GM18858 (cell line): ENCODE measurements around the gene PML.
A peak's percentile ranks its signal among the peaks of the same experiment; 100 is the strongest.

Source experiments
- ATAC-seq: cut with Tn5 transposase; IDR thresholded peaks from one replicate; pipeline ENCODE4 v1.9.1; 2021; ENCODE audit not compliant: unreplicated experiment

PML gene

DNA sequence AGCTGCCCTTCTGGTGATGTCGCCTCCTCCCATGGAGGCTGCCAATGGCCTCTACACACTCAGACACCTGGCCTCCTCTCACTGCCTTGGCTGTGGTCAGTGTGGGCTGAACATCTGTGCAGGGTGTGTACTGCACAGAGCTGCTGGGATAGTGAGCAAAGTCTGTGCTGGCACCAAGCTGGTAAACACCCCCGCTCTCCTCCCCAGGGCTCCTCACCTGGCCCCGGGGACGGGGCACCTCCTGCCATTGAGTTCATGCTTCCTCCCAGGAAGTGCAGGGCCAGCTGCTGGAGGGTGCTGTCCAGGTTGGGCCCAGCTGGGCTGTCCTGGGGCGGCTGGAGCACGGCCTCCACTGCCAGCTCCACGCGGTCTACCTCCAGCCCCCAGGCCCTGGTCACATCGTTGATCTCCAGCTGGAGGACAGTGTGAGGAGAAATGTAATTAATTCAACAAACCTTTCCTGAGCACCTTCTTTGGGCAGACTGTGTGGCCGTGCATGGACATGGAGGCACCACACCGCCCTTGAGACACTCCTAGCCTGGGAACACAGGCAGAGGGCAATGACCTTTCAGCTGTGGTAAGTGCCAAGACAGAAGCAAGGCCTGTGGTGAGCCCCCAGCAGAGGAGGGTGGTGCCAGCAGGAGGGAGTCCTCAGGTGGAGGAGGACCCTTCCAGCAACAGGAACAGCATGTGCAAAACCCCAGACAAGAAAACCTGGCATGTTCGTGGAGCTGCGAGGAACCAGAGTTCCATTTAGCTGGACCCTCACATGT, 9.2 kb upstream of the PML start:
- no peak for ATAC-seq

DNA sequence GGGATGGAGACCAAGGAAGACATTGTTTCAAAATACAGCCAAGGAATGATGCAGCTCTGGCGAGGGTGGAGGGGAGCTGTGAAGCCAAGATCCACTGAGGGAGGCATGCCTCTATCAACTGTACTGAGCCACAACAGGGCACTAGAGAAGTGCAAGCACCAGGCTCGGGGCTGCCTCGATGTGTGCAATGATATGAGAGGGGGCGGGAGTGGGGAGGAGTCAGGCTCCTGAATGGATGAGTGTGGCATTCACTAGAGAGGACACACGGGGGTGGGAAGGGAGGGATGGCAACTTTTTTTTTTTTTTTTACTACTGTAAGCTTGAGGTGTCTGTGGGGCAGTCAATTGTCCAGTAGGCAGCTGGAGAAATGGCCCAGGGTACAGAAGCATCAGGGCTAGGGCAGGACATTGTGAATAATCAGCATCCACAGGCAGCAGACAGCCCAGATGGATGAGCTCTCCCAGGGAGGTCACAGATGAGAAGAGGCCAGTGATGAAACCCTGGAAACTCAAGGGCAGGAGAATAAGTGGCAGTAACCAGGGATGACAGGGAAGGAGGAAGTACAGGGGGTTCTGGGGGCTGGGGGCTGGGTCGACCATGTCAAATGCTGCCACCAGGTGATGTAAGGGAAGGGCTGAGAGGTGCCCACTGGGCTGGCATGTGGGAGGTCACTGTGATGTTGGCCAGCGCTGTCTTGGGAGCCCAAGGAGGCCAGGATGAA, 8.3 kb upstream of the PML start:
- ATAC-seq: no peak

DNA sequence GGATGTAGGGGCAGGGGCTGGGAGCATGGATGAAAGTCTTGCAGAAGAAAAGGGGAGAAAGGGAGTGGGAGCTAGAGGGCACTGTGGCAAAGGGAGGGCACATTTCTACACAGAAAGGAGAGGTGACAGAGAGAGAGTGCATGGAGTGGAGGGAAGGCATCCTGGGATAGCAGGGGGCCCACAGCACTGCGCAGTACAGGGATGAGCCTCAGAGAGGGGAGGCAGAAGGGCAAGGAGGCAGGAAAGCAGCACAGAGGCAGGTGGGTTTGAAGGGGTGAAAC, 7.8 kb upstream of the PML start:
- ATAC-seq: no peak

DNA sequence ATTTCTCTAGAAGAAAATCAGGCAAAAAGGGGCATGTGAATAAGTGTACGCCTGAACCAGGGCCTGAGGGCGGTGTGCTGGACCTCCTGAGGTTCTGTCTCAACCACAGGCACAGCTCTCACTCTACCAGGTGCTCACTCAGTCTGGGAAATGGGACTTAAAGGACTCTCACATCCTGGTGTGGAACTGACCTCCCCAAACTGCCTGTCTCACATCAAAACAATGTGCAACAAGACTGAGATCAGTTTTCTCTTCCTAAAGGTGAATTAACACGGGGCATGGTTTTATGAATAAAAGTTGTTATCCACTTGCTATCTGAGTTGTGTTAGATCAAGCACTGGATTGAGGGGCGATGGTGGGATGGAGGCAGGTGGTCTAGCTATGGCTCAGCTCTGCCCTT, 7.3 kb upstream of the PML start:
- no peak for ATAC-seq

DNA sequence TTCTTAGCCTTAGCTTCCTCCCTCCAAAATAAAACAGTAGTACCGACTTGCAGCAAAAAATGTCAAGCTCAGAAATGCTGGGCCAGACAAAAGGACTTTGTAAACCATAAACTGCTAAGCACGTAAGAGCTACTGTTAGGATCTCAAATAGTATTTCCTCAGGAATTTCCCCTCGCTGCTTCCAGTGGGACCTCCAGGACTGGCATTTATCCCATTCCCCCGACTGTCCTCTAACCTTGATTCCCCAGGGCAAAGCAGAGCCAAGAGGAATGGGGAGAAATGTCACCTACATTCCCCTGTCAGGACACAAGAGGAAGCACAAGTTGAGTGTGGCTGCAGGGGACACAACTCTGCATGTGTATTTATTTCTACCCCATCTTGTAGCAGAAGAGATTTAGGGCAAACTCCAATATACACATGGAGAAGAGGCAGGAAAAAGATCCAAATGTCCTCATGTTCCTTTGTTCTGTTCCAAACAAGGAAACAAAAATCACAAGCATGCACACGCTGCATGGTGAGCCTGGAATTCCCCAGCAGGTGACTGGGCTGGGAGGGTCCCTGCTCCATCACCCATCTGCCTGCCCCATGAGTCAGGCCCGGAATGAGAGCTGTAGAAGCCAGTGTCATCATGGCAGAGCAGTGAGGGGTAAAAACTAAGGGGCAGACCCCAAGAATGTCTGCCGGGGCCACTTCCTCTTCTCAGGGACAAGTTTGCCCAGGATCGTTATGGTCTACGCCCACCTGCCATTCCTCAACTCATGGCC, 6.7 kb upstream of the PML start:
- no peak for ATAC-seq

DNA sequence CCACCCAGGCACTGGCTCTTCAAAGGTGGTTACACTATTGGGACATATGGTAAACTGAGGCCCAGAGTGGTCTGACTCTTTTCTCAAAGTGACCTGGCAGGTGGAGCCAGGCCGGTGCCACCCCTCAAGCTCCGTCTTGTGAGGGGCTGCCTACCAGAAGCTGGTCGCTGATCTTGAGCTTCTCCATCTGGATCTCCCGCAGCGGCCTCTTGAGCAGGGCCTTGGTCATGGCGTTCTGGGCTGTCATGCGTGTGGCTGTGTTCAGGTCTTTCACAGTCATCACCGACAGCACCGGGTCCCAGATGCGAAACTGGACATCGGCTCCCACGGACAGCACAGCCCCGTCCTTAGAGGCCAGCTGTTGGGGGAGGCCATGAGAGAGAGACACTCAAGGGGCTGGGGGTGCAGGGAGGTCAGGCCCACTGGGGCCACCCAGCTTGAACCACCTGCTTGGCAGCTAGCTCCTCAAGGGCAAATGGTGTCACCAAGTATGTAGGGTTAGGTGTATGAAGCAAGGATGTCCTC, 6.0 kb upstream of the PML start:
- no peak for ATAC-seq

DNA sequence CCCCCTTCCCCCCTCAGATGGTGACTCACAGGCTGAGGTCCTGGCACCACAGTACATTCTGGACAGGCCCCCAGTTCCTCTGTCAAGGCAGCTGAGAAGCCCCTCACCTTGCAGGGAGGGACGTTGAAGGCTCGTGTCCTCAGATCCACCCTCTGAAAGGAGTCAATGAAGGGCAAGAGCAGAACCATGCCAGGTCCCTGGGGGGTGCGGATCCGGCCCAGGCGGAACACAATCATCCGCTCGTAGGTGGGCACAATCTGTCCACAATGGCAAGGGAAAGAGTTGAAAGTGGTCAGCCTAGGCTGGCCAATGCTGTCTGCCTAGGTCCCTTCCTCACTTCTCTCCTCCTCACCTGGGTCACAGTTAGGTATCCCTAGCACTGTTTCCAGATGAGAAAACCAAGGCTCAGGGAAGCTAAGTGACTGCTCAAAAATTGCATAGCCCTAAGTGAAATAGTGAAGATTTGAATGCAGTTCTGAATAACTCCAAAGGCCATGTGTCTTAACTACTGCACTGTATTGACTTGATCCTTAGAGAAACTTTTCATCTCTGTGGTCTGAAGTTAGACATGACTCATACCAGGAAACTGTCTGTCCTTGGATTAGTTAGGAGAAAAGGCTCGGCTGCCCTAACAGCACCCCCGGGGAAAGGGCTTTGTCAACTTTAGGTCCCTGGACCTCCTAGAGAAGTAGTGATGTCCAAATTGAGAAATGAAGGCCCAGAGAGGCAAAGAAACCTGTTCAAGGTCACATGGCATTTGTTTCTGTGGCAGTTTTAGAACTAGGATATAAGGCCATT, 5.3 kb upstream of the PML start:
- no peak for ATAC-seq

DNA sequence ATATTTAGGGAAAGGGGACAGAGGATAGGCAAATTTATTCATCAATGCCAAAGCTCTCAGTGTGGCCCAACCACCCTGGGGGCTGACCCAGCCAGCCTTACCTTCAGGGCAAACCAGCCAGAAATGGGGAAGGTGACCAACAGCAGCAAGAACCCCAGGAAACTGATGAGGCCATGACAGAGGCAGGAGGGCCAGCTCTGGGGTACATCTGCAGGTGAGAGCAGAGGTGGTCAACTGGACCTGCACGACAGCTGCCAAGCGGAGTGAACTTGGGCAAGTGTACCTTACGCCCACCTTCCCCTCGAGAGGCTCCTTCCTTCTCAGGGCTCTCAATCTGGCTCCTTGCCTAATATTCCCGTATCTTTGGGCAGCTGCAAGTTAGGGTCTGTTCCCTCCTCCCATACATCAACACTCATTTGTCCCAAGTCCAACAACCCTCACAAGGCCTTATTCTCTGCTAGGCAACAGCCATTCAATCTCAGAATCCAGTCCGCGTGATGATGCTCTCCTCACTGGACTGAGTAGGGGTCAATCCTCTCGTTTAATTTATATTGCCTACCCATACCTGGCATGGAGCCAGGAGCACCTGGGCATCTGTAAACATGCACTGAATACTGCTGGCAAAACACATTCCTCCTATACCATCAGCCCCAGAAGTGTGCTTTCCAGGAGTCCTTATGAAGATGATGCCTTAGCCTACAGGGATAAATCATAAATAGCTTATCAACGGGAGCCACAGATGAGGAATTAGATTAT, 4.1 kb upstream of the PML start:
- ATAC-seq: no peak

DNA sequence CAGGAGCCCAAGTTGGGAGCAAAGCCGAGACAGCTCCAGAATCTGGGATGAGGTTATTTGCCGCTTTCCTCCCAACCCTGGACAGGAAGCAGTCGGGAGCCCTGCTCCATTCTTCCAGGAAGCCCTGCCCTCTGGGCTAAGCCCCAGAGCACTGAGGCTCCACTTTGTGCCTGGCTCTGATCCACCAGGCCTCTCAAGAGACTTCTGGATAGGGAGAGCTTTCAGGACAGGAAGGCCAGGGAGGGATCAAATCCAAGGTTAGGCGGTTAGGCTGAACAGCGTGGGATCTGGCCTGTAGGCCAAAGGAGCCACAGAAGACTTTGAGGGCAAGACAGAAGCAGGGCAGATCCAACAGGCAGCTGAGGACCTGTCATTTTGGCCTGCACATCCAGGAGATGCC, 3.3 kb upstream of the PML start:
- ATAC-seq: no peak

DNA sequence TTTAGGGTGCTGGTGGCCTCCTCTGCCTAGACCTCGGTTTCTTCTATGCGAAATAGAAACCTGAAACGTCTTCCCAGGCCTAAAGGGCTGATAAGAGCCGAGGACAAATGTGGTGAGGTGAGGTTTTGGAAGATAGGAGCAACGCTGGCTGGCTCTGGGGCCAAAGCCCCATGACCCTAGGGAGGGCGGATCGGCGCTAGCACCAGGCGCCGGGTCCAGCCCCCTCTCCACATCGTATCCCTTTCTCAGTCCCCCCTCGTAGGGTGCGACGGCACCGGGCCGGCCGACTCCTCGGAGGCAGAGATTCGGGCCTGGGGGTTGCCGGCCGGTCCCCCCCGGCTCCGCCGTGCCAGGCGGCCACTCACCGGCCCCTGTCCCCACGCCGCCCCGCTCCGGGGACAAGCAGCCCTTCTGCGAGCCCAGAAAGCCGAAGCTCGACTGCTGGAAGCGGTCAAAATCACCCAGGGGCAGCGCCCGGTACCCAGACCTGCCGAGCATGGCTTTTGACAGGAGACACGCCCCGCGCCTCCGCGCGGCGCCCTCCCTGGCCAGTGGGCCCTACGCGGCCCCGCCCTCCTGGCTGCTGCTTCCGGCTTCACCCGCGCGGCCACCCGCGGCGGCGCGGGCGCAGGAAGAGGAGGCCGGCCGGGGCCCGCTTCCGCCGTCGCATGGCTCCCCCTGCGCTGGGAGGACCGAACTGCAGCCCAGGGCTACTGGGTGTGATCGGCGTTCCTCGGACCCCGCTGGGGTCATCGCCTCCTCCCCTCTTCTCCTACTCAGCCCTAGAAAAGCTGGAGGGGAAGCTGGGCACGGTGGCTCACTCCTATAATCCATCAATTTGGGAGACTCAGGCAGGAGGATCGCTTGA, 2.6 kb upstream of the PML start, which contains the start of gene STOML1:
TSS of gene STOML1 (minus strand) at position 570 of the 868 bp plus-strand sequence. CDS start at position 498, 72 bp downstream.
- peak; percentile 56 for ATAC-seq

DNA sequence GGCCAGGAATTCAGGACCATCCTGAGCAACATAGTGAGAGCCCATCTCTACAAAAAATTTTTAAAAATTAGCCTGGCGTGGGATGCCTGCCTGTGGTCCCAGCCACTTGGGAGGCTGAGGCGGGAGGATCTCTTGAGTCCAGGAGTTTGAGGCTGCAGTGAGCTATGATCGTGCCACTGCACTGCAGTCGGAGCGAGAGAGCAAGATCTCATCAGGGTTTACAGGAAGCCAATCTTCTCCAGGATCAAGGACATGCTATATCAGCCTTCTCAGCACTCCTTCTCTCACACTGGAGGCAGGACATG, 2.0 kb upstream of the PML start:
- no peak for ATAC-seq

DNA sequence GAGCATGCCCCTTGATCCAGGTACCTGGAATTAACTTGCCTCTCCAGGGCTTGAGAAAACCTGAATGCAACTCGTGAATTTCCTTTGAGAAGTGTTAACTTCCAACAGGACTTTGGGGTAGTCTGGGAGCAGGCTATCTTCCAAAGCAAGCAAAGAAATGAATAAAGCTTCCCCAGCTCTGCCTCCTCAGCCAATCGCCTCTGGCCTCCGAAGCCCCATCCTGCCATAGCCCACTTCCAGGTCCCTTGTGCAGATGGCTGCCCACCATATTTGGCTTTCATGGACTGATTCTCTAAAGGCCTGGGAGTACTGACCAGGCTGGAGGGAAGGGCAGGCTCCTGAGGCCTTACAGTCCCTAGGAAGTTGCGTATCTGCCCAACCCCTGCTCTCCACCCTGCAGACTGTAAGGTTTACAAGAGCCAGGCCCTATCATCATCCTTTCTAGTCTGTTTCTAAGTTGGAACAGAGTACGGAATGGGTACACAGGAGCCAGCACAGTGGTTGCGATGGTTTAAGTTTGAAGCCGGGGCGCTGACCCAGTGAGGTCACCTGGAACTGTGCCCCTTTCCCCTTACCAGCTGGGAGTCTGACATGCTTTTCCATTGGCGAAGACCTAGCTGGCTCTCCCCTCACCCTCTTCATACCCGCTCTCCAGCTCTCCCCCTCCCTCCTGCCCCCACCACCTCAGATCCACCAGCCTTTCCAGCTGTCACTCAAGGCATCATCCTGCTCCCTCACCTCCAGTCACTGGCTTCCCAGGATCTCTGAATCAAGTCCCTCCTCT, 1.1 kb upstream of the PML start:
- ATAC-seq: no peak

DNA sequence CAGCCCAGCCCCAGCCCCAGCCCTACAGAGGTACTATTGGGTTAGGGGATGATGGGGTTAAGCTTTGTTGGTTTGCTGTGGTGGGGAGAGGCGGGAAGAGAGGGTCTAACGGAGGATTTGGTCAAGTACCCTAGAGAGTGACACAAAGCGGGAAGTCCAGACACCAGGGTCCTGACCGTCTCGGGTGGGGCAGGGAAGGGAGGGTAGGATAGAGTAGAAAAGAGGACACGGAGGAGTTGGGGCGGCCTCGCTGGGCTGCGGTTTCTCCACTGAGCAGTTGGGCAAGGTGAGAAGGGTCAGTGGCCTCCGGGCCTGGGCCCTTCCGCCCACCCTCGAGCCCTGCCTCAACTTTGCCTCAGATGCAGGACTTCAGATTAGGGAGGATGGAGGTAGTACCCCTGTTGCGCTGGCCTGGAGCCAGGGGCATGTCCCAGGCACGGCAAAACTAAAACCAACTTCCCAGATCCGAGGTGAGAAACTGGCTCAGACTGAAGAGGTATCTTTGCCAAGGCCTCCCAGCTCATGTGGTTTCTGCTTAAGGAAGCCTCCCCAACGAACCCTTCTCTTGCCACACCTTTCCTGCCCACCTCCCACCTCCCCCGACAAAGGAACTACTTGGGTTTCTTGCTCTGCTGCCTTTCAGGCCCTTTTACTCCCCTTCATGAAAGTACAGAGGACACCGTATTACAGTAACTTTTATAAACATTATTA, 551 bp downstream of the PML start:
- ATAC-seq: no peak

DNA sequence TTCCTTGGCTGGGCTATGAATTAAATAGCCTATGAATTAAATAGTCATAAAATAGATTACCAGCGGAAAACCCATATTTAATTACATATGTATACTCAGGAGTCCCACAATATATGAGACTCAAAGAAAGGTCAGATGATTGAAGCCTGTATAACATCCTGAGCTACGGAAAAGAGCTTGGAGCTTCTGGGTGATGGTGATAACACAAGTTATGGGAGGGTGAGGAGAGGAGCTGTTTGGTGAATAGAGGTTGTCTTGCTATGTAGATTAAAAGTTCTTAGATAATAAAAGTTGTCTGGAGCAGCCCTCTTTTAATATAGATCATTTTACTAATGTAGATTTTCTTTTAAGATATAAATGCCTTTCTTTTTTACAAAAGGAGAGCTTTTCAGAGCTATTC, 1.8 kb downstream of the PML start:
- ATAC-seq: no peak

DNA sequence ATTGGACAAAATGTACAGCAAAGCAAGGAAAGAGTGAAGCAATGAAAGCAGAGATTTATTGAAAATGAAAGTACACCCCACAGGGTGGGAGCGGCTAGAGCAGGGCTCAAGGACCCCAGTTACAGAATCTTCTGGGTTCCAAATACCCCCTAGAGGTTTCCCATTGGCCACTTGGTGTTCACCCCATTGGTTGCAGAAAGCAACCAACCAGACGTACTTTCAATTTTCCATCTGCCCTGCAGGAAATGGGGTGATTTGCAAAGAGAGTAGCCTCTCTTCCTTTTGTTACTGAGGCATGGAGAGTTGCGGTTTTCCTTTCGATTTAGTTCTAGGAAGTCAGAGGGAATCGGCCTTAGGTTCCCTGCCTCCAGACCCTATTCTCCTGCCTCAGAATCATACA, 2.4 kb downstream of the PML start:
- no peak for ATAC-seq

DNA sequence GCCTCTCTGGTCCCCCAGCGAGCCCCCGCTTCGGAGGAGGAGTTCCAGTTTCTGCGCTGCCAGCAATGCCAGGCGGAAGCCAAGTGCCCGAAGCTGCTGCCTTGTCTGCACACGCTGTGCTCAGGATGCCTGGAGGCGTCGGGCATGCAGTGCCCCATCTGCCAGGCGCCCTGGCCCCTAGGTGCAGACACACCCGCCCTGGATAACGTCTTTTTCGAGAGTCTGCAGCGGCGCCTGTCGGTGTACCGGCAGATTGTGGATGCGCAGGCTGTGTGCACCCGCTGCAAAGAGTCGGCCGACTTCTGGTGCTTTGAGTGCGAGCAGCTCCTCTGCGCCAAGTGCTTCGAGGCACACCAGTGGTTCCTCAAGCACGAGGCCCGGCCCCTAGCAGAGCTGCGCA, 3.5 kb downstream of the PML start:
- no peak for ATAC-seq

DNA sequence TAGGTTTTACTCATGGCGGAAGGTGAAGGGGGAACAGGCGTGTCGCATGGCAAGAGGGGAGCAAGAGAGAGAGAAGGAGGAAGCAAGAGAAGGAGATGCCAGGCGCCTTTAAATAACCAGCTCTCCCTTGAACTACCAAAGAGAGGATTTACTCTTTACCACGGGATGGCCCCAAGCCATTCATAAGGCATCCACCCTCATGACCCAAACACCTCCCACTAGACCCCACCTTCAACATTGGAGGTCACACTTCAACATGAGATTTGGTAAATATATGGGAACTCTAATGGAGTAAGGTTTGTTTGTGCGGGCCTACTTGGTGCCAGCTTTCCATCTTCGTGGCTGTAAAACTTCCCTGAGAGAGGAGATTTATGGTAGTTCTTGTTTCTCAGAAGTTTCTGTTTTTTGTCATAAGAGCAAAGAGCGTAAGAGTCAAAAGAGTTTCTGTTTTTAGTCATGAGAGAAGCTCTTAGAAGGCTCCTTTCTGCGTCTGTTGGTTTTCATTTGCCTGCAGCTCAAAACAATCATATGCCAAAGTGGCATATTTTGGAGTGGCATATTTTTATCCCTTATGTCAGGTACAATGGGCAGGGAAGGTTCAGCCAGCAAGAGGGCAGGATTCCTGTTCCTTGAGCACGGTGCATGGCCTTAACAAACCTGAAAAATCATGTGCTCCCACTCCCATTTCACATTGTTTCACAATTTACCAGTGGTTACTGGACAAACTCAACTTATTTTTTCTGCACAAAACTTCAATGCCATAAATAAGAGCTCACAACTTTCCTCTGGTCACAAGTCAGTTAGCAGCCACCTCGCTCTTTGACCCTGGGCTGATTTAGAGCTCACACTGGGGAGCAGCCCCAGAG, 12.5 kb downstream of the PML start:
- ATAC-seq: no peak
